IPS-15b (cell line): ENCODE data around the gene RBM45.
"Not testable (repeated sequence)": the region's sequence is repeated elsewhere in the genome, so short reads cannot be mapped to it uniquely, and the experiment has no call there.

ENCODE experiments used
- H3K27me3 ChIP-seq: one replicate; pipeline ENCODE4 v1.6.1; 2013; ENCODE audit warnings: low read length; ENCODE audit not compliant: control insufficient read depth, insufficient read depth
- H3K36me3 ChIP-seq: one replicate; pipeline ENCODE4 v1.6.1; 2013; ENCODE audit warnings: low read length; ENCODE audit not compliant: control insufficient read depth, insufficient read depth
- H3K4me1 ChIP-seq: one replicate; pipeline ENCODE4 v1.6.1; 2013; ENCODE audit warnings: mild to moderate bottlenecking, low read length; ENCODE audit not compliant: control insufficient read depth, insufficient read depth
- H3K4me3 ChIP-seq: one replicate; pipeline ENCODE4 v1.5.1; 2013; ENCODE audit warnings: low read depth, low read length
- H3K9ac ChIP-seq: one replicate; pipeline ENCODE4 v1.6.1; 2013; ENCODE audit warnings: low read depth, mild to moderate bottlenecking, low read length
- H3K9me3 ChIP-seq: one replicate; pipeline ENCODE4 v1.6.1; 2013; ENCODE audit warnings: mild to moderate bottlenecking, low read length; ENCODE audit not compliant: control insufficient read depth, insufficient read depth

The RBM45 gene

GRCh38 chr2:178076130-178076529, 36.1 kb upstream of the RBM45 start:
- Histone ChIP-seq H3K9me3 (no peaks in the 10 kb centered on the region), H3K9ac (no peak overlapping the region), H3K36me3 (no peaks in the 10 kb centered on the region), H3K4me3 (no peak overlapping the region), H3K4me1 (no peaks in the 10 kb centered on the region), H3K27me3 (peaks cover 32% of the 10 kb centered on the region)

- not testable (repeated sequence) for H3K27me3 ChIP-seq, H3K4me1 ChIP-seq, H3K9me3 ChIP-seq, H3K9ac ChIP-seq, H3K4me3 ChIP-seq, H3K36me3 ChIP-seq
Observed at GRCh38 chr2:178079279-178079678, 33.0 kb upstream of the RBM45 start.

- Histone ChIP-seq H3K9me3 (no peaks in the 10 kb centered on the region), H3K36me3 (no peaks in the 10 kb centered on the region), H3K4me3 (no peak overlapping the region), H3K4me1 (peaks cover 3% of the 10 kb centered on the region), H3K27me3 (no peaks in the 10 kb centered on the region), H3K9ac (no peak overlapping the region)
Observed at GRCh38 chr2:178082408-178083045, 29.7 kb upstream of the RBM45 start.

- Histone ChIP-seq H3K27me3 (no peaks in the 10 kb centered on the region), H3K4me1 (peaks cover 3% of the 10 kb centered on the region), H3K36me3 (no peaks in the 10 kb centered on the region), H3K4me3 (no peak overlapping the region), H3K9me3 (no peaks in the 10 kb centered on the region), H3K9ac (no peak overlapping the region)
Observed at GRCh38 chr2:178084273-178084672, 28.0 kb upstream of the RBM45 start.

GRCh38 chr2:178088774-178089270, 23.4 kb upstream of the RBM45 start:
- Histone ChIP-seq H3K36me3 (no peaks in the 10 kb centered on the region), H3K9me3 (no peaks in the 10 kb centered on the region), H3K27me3 (no peaks in the 10 kb centered on the region), H3K4me3 (no peak overlapping the region), H3K9ac (no peak overlapping the region), H3K4me1 (no peaks in the 10 kb centered on the region)

- no peak overlapping the region for H3K9ac ChIP-seq
- no peaks in the 10 kb centered on the region for H3K4me1 ChIP-seq
- H3K27me3 ChIP-seq, result no peaks in the 10 kb centered on the region
- no peak overlapping the region for H3K4me3 ChIP-seq
- H3K36me3 ChIP-seq, result no peaks in the 10 kb centered on the region
- no peaks in the 10 kb centered on the region for H3K9me3 ChIP-seq
Observed at GRCh38 chr2:178093471-178093870, 18.8 kb upstream of the RBM45 start.

- Histone ChIP-seq H3K4me1 (no peaks in the 10 kb centered on the region), H3K36me3 (no peaks in the 10 kb centered on the region), H3K9me3 (no peaks in the 10 kb centered on the region), H3K9ac (no peak overlapping the region), H3K4me3 (no peak overlapping the region), H3K27me3 (no peaks in the 10 kb centered on the region)
Observed at GRCh38 chr2:178101321-178102079, 10.7 kb upstream of the RBM45 start.

- Histone ChIP-seq H3K4me1 (no peaks in the 10 kb centered on the region), H3K36me3 (no peaks in the 10 kb centered on the region), H3K9me3 (no peaks in the 10 kb centered on the region), H3K27me3 (no peaks in the 10 kb centered on the region), H3K9ac (no peak overlapping the region), H3K4me3 (no peak overlapping the region)
Observed at GRCh38 chr2:178105566-178105965, 6.7 kb upstream of the RBM45 start.

GRCh38 chr2:178106053-178106452, 6.2 kb upstream of the RBM45 start:
- Histone ChIP-seq H3K4me3 (no peak overlapping the region), H3K9ac (no peak overlapping the region)

GRCh38 chr2:178108176-178108575, 4.1 kb upstream of the RBM45 start:
- H3K9me3 ChIP-seq, result no peaks in the 10 kb centered on the region
- no peaks in the 10 kb centered on the region for H3K4me1 ChIP-seq
- no peak overlapping the region for H3K9ac ChIP-seq

More at GRCh38 chr2:178106053-178106452, 6.2 kb upstream of the RBM45 start:
- H3K27me3 ChIP-seq, result no peaks in the 10 kb centered on the region
- H3K36me3 ChIP-seq, result no peaks in the 10 kb centered on the region
- H3K4me1 ChIP-seq, result no peaks in the 10 kb centered on the region
- no peaks in the 10 kb centered on the region for H3K9me3 ChIP-seq

GRCh38 chr2:178109813-178110212, 2.4 kb upstream of the RBM45 start:
- no peaks in the 10 kb centered on the region for H3K4me1 ChIP-seq
- H3K4me3 ChIP-seq, result no peak overlapping the region
- no peaks in the 10 kb centered on the region for H3K27me3 ChIP-seq
- H3K9ac ChIP-seq, result no peak overlapping the region
- no peaks in the 10 kb centered on the region for H3K9me3 ChIP-seq
- H3K36me3 ChIP-seq, result no peaks in the 10 kb centered on the region

More at GRCh38 chr2:178108176-178108575, 4.1 kb upstream of the RBM45 start:
- Histone ChIP-seq H3K27me3 (no peaks in the 10 kb centered on the region), H3K36me3 (no peaks in the 10 kb centered on the region), H3K4me3 (no peak overlapping the region)

GRCh38 chr2:178110681-178111080, 1.6 kb upstream of the RBM45 start:
- no peak overlapping the region for H3K9ac ChIP-seq
- no peaks in the 10 kb centered on the region for H3K27me3 ChIP-seq
- H3K36me3 ChIP-seq, result no peaks in the 10 kb centered on the region
- no peak overlapping the region for H3K4me3 ChIP-seq
- no peaks in the 10 kb centered on the region for H3K9me3 ChIP-seq
- H3K4me1 ChIP-seq, result no peaks in the 10 kb centered on the region
